GM21737 (cell line): ENCODE measurements around the gene BICC1.
"Not testable (repeated sequence)": the region's sequence is repeated elsewhere in the genome, so short reads cannot be mapped to it uniquely, and the experiment has no call there.

ENCODE experiments used
- ATAC-seq: cut with Tn5 transposase; IDR thresholded peaks from one replicate; pipeline ENCODE4 v1.9.1; 2021; ENCODE audit warnings: mild to moderate bottlenecking, moderate library complexity; ENCODE audit not compliant: unreplicated experiment

Gene BICC1

DNA sequence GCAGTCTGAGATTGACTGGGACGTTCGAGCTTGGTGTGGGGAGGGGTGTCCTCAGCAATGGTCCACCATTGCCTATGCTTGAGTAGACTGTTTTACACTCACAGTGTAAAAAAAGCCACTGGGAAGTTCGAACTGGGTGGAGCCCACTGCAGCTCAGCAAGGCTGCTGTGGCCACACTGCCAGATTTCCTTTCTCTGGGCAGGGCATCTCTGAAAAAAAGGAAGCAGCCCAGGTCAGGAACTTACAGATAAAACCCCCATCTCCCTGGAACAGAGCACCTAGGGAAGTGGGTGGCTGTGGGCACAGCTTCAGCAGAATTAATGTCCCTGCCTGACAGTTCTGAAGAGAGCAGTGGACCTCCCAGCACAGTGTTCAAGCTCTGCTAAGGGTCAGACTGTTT is 80.3 kb downstream of the BICC1 start:
- no peak for ATAC-seq

DNA sequence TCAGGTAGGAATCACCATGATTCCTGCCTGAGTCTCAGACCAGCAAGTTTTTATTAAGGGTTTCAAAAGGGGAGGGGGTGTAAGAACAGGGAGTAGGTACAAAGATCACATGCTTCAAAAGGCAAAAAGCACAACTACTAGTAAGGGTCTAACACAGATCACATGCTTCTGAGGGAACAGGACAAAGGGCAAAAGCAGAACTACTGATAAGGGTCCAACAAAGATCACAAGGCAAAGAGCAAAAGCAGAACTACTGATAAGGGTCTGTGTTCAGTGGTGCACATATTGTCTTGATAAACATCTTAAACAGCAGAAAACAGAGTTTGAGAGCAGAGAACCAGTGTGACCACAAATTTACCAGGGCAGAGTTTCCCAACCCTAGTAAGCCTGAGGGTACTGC is 84.5 kb downstream of the BICC1 start:
- not testable (repeated sequence) for ATAC-seq

DNA sequence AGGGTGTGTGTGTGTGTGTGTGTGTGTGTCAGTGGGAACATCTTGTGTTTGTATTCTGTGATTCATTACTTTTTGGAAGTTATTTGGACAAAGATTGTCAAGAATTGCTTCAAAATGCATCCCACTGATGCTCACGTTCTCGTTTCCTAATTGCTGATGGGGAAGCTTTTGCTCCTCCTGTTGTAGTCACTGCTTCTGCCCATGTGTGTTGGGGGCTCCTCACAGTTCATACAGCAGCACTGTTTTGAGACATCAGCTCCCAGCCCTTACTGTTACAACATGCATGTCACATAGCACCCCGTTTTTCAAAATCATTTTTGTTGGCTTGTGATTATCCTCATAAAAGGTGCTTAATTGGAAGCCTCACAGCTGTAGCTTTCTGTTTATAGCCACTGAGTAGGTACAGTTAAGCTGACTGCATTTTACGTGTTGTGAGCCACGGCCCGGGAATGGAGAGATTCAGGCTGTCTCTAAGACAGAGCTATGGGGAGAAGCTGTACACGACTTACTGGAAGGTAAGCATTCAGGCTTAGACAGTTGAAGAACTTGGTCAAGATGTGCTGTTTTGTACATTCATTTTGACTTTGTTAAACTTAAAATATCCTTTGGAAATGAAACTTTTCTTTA is 87.4 kb downstream of the BICC1 start:
- no peak for ATAC-seq

DNA sequence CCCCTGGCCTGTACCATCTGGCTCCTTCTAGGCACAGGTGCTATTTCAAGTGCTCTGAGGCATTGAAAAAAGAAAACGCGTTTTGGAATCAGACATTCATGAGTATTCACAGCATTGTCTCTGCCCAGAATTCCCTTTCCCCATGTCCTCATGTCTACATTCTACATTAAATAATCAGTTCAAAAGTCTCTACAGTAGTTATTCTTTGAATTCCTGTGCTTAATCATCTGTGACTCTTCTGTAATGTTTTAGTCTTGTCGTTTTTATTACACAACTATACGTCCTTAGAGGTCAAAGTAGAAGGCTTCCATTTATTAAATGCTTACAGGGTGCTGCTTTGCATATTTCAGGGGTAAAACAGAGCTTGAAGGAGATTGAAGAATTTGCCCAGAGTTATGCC is 95.7 kb downstream of the BICC1 start:
- ATAC-seq: no peak

DNA sequence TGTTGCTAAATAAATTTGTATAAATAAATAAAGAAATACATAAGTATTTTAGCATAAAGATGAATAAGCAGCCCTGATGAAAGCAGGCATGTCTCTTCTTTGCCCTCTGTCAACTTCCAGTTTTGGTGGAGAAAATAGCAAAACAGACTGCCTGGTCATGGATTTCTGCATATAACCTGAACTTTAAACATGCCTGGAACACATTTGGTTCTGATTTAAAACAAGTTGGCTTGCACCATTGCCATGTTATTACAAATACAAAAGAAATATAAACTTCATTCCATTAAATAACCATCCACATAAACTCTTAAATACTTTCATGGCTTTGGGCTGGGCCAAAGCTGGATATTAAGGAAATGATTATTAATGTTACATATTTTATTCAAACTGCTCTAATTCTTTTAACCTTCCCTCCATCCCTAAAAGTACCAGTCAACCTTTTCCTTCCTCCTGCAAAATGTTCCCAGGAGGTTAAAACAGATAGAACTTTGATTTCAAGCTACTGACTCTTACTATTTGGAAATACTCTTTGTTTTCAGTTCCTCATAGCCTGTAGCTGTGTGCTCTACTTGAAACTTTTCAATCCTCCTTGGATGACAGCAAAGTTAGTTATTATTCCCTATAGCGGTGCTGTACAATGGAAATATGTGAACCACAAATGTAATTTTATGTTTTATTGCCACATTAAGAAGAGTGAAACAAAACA is 96.3 kb downstream of the BICC1 start:
- ATAC-seq: no peak

DNA sequence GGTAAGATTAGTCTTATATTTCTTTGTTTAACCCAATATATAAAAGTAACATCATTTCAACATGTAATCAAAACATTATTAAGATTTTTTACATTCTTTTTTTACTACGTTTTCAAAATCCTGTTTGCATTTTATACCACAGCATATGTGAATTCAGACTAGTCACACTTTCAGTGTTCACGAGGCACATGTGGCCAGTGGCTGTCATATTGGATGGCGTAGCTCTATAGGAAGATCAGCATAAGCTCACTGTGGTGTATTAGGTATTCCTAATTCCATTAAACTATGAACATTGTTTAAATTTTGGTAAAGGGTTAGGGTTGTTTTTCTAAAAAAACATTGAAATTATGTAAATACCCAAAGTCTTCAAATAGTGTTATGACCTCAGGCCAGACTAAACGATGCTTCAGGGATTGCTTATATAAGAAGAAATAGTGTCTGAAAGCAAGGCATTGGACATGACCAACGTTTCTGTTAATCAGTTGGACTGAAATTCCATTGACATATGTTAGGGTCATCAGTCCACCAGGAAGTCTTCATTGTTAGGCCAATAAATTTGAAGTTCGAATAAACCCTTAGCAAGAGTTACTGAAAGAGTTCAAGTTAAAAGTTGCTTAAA is 97.0 kb downstream of the BICC1 start:
- no peak for ATAC-seq

DNA sequence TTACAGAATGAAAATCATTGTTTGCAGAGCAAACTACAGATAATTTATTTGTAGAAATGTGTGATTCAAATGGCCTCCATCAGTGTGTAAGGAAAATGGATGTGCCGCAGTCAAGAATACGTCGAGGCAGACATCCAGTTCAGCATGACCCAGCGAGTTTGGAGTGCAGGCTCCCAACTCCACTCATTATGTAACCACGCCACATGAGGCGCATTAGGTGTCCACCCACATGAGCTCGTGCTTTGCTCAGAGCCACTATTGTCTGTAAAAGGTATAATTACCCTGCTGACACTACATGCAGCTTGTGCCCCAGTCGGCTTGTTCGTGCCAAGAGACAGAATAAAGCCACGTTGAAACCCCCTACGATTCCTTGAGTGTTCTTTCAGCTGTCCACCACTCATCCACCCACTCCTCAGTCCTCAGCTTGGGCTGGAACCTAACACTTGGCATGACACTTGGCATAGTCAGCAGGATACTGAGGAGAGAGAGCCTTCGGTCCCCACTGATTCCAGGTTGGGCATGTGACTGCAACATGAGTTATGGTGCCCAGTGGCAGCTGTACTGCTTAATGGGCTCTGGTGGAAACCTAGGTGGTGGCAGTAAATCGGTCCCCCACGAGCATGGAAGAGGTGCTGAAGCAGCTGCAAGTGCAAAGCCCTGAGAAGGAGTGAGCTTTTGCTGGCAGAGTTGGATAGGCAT is 102.7 kb downstream of the BICC1 start:
- ATAC-seq: no peak

DNA sequence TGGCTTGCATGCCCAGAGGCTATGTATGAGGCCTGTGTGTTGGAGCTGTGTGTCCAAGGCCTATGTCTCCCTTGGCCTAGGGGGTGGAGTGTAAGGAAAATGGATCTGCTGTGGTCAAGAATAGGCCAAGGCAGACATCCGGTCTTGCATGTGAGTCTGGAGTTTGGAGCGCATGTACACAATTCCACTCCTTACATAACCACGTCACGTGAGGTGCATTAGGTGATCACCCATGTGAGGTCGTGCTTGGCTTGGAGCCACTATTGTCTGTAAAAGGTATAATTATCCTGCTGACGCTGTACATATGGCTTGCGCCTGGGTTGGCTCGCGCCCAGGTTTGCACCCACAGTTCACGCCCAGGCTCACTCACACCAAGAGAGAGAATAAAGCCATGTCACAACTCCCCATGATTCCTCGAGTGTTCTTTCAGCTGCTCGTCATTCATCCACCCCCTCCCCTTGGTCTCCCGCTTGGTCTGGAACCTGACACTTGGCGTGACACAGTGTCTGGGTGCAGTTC is 105.5 kb downstream of the BICC1 start:
- ATAC-seq: no peak

DNA sequence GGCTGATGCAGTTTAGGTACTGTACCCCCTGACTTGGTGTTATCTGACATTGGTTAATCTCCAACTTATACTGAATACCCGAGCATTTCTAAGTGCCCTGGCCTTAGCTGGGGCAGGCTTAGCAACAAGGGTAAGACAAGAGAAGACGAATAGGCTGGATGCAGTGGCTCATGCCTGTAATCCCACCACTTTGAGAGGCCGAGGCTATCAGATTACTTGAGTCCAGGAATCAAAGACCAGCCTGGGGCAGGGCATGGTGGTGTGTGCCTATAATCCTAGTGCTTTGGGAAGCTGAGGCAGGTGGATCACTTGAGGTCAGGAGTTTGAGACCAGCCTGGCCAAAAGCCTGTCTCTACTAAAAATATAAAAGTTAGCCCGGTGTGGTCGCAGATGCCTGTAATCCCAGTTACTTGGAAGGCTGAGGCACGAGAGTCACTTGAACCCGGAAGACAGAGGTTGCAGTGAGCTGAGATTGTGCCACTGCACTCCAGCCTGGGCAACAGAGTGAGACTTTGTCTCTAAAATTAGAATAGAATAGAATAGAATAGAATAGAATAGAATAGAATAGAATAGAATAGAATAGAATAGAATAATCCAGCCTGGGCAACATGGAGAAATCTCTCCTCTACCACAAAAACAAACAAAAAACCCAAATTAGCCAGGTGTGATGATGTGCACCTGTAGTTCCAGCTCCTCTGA is 108.9 kb downstream of the BICC1 start:
- no peak for ATAC-seq

DNA sequence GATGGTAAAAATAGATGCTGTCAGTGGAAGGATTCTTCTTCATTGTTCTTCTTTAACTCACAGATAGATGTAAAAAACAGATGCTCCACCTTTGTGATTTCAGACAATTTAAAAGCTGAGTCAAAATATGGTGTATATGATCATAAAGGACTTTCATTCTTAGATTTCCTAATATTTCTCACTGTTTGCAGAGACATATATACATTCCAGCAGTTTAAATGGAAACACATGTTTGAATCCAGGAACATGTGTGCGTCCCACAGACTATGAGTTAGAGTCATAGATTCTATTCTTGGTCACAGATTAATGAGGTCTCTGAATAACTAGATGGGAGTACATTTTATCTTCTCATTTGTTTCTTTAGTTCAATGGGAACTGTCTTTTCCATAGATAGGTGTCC is 109.6 kb downstream of the BICC1 start:
- no peak for ATAC-seq

DNA sequence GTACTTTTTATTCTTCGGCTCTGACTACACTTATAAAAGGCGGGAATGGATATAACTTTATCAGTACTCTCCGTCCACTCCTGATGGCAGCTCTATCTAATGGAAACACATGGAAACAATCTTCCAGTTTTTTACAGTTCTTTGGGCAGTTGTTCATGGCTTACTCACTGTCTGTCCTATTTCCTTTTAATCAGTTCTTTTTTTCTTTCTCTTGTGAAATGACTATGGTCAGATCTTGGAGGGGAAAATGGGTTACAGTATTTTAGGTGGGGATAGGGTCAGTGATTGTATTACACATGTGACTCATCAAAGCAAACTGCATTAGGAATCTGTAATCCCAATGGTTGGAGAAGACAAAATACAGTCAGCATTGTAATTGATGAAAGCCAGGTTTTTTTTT is 112.4 kb downstream of the BICC1 start:
- no peak for ATAC-seq

DNA sequence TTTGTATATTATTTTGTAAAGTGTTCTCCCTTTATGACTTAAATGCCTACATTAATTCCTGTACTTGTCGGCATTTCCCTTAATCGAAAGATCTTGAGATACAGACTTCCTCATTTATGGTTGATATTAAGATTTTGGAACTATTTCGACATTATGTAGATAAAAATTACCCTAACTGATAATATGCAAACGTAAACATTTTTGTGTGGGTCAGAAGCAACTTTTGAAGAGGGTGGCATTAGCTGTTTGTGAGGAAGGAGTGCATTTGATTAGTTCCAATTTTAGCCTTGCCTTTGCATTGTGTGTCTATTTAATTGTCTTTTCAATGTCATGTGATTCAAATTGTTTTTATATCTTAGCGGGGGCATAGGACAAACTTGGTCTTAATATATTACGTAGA is 114.7 kb downstream of the BICC1 start:
- ATAC-seq: no peak

DNA sequence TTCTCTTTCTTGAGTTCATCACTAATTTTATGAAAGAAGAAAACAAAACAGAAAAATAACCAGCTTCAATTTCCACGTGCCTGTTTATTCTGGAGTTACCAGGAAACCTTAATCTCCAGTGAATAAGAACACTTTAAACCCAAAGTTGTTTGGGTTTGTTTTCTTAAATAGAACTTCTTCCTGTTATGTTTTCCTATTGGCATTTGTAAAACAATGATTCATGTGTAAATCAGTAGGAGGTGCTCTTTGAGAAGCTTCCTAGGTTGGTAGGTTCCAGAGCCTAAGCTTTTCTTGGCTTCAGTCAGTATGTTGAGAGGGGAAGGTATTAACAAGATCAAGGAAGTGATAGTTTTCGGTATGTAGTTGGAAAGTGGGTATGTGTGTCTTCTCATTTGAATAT is 119.0 kb downstream of the BICC1 start:
- ATAC-seq: no peak

DNA sequence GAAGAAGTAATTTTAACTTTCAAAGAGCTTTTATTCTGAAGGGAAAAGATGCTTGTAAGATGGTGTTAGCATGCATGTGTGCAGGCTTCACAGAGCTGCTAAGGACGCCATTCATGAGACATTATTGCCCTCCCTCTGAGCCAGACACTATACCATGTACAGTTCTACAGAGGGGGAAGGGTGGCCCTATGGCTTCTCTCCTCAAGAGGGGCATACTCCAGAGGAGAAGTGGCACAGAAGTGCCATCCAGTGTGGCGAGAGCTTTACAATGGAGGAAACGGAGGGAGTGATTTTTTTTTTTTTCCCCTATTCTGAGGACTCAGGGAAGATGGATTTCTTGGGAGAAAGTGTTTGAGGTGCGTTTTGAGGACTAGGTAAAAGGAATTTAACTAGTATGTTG is 119.5 kb downstream of the BICC1 start:
- ATAC-seq: no peak

DNA sequence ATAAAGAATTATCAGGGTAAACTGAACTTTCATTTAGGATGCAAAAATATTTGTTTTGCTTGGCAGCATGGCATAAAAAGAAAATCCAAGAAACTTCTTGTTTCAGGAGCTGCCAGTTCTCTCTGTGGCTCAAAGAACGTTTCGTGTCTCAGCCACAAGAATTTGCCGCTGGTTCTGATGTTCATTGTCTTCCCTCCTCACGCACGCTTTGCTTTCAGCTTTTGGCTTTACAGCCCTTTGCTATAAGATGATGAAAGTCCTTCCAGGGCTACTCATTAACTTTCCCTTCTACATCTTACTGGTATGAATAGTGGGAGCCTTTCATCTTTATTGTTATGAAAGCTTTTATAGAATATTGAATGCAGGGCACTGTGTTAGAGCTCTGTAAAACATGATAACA is 124.7 kb downstream of the BICC1 start:
- no peak for ATAC-seq

DNA sequence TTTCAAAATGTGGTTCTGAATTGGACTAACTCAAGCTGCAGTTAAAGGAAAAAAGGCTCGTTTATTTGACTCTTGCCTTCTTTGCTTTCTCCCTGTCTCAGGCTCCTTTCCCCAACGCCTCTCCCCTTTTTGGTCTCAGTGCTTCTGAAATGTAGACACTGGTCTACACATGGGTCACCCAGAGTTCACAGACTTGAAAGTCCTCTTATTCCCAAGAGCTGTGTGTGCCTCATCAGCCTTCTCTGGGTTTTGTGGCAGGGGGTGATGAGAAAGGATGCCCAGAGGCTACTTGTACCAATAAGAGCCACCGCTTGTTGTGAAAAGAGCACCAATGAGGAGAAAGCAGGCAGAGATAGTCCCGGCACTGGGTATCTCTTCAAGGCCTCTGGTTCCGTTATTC is 125.7 kb downstream of the BICC1 start:
- no peak for ATAC-seq

DNA sequence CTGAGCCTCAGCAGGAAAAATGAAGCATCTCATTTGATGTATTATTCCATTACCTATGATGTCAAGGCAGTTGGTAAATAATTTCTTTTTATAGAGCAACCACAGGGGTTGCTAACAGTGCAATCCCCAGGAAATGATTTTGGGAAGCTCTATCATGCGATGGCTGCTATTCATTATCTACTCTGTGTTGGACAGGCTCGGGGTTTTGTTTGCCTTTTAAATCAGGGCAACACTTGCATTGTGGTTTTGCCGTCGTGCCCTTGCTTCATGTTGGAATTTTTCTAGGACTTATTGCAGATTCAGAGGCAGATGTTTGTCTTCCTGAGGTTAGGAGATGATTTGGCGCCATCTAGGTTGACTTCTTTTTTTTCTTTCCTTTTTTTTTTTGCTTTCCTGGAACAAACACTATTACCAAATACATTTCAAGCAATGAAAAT is 128.4 kb downstream of the BICC1 start:
- ATAC-seq: no peak

DNA sequence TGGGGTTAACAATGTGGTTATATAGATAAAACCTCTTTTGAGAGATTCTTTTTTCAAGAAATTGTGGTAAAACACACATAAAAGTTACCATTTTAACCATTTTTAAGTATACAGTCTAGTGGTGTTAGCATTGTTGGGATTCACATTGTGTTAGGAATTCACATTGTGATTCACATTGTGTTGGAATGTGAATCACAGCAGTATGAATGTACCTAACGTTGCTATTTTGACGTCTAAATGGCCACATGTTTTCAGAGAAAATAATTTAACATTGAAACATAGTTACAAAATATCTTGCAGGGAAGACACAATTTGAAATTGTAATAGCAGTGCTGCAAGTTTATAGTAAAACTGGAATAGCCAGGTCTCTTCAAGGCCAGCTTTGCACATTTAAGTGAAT is 129.0 kb downstream of the BICC1 start:
- ATAC-seq: no peak

DNA sequence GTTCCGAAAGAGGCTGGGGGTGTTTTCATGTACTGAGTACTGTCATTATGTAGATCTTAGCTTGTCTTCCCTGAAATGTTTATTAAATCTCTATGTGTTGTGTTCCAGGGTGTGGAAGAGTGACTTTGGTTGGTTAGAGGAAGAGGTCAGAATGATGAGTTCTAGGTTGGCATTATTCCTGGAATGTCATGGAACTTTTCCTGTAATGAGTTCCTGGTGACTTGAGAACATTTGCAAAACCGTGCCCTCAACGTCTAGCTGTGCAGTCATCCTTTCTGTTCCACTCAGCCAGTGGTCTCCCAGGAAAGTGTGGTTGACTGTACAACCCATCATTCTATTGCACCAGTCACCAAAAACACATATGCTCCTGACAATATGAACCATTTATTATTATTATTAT is 129.6 kb downstream of the BICC1 start:
- no peak for ATAC-seq

DNA sequence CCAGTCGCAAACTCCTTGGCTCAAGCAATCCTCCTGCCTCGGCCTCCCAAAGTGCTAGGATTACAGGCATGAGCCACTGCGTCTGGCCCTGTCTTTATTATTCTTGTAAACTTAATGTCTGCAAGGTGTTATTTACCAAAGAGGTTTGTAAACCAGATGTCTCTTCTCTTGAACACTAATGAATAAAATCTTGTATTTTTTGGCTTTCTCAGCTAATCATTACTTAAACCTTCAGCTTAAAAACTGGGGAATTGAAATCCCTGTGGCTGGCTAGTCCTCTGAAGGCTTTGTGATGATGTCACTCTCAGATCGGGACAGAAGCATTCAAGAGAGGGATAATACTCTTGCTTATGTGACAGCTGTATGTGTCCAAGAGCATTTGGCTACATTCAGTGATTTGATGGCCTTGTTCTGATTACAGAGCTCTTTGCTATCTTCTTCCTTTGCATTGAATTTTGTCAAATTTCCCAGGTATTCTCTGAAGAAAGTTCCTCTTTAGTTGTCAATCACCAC is 130.3 kb downstream of the BICC1 start:
- ATAC-seq: no peak

DNA sequence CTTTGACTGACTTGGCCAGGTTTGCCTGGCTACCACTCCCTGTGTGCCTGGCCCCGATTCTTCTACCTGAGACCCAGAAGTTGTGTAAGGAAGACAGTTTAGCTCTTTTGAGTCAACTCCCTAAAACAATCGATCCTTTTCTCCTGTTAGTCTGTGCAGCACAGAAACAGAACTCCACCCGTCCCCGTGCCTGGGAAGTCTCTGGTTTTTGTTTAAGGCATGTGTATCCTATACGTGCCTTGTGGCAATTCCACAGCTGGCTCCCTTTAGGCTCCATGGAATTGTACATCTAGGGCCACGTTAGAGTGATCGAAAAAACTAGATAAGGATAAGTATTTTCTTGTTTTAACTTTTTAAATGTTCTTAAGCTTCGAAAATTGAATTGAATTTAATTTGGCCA is 131.6 kb downstream of the BICC1 start:
- ATAC-seq: no peak
